WTC11 (cell line): ENCODE measurements around the gene SMC1B. TPM values are rescaled to one million over a fixed set of nuclear protein-coding genes. Genes with fewer than 3 reads are reported as not detected.

Source experiments
- ATAC-seq: fragments of 200-7000 bp; cut with Tn5 transposase; 2 replicates; pipeline ENCODE4 v1.10.0; 2021; ENCODE audit warnings: mild to moderate bottlenecking, moderate library complexity
- CTCF ChIA-PET: fragments of 300-600 bp; sonication (Branson Sonifier 250); formaldehyde crosslinking; loops from one replicate; lab custom pipeline; 2021; ENCODE audit warnings: antibody characterized with exemption; lab: Charles Lee
- POLR2A ChIA-PET: fragments of 350-600 bp; sonication (Branson Sonifier 250); formaldehyde crosslinking; loops from one replicate; lab custom pipeline; 2021; ENCODE audit warnings: antibody characterized with exemption; lab: Charles Lee
- DNase-seq: peaks from one replicate; pipeline ENCODE4 v3.0.0; 2021; ENCODE audit warnings: low spot score
- H3K27ac Mint-ChIP-seq: 2 replicates; pipeline ENCODE4 v1.8.0; 2021; ENCODE audit warnings: mixed read lengths
- H3K27me3 Mint-ChIP-seq: 2 replicates; pipeline ENCODE4 v1.8.0; 2021; ENCODE audit warnings: low read depth, mild to moderate bottlenecking, moderate library complexity, mixed read lengths
- H3K36me3 Mint-ChIP-seq: 2 replicates; pipeline ENCODE4 v1.8.0; 2021; ENCODE audit warnings: mixed read lengths
- H3K4me1 Mint-ChIP-seq: 2 replicates; pipeline ENCODE4 v1.8.0; 2022; ENCODE audit warnings: mixed read lengths
- H3K4me3 Mint-ChIP-seq: 2 replicates; pipeline ENCODE4 v1.8.0; 2021; ENCODE audit warnings: mild to moderate bottlenecking, moderate library complexity, mixed read lengths
- H3K9me3 Mint-ChIP-seq: 2 replicates; pipeline ENCODE4 v1.8.0; 2021; ENCODE audit warnings: mixed read lengths
- CREB1 ChIP-seq: sonication (generic); formaldehyde crosslinking; IDR thresholded peaks from 2 replicates; pipeline ENCODE4 v1.8.0; 2023; ENCODE audit warnings: mild to moderate bottlenecking, missing genetic modification reagents
- IRF1 ChIP-seq: sonication (generic); formaldehyde crosslinking; IDR thresholded peaks from 2 replicates; pipeline ENCODE4 v1.8.0; 2023; ENCODE audit warnings: missing genetic modification reagents
- NR3C1 ChIP-seq: sonication (generic); formaldehyde crosslinking; conservative IDR thresholded peaks from 2 replicates; pipeline ENCODE4 v1.8.1; 2023; ENCODE audit warnings: low read depth, mild to moderate bottlenecking, missing genetic modification reagents
- PRDM15 ChIP-seq: sonication (generic); formaldehyde crosslinking; IDR thresholded peaks from 2 replicates; pipeline ENCODE4 v1.8.0; 2022; ENCODE audit warnings: missing genetic modification reagents
- RELA ChIP-seq: sonication (generic); formaldehyde crosslinking; IDR thresholded peaks from 2 replicates; pipeline ENCODE4 v1.8.1; 2022; ENCODE audit warnings: missing genetic modification reagents, mild to moderate bottlenecking, borderline replicate concordance
- SOX15 ChIP-seq: fragments of 250-450 bp; sonication (Bioruptor Pico); IDR thresholded peaks from 2 replicates; pipeline ENCODE4 v1.9.0; 2021; ENCODE audit warnings: mild to moderate bottlenecking
- SP1 ChIP-seq: sonication (generic); formaldehyde crosslinking; conservative IDR thresholded peaks from 2 replicates; pipeline ENCODE4 v1.8.1; 2022; ENCODE audit warnings: missing genetic modification reagents
- TCF7 ChIP-seq: sonication (generic); formaldehyde crosslinking; IDR thresholded peaks from 2 replicates; pipeline ENCODE4 v1.8.0; 2022; ENCODE audit warnings: mild to moderate bottlenecking, low read depth, missing genetic modification reagents, moderate library complexity
- TEAD1 ChIP-seq: sonication (generic); formaldehyde crosslinking; IDR thresholded peaks from 2 replicates; pipeline ENCODE4 v1.8.0; 2022; ENCODE audit warnings: mild to moderate bottlenecking, missing genetic modification reagents
- ZBTB21 ChIP-seq: sonication (generic); formaldehyde crosslinking; IDR thresholded peaks from 2 replicates; pipeline ENCODE4 v1.8.1; 2023; ENCODE audit warnings: mild to moderate bottlenecking, missing genetic modification reagents, borderline replicate concordance
- ZNF232 ChIP-seq: sonication (generic); formaldehyde crosslinking; IDR thresholded peaks from 2 replicates; pipeline ENCODE4 v1.8.0; 2022; ENCODE audit warnings: mild to moderate bottlenecking, missing genetic modification reagents
- ZNF263 ChIP-seq: sonication (generic); formaldehyde crosslinking; IDR thresholded peaks from 2 replicates; pipeline ENCODE4 v1.8.1; 2022; ENCODE audit warnings: low read depth, mild to moderate bottlenecking, moderate library complexity, missing genetic modification reagents
- total RNA-seq: library from RNA; stranded (reverse); gene quantifications from 3 replicates; pipeline ENCODE4 v1.2.3, GENCODE V29; 2021
- TF ChIP-seq, protein P1 (sequence below): fragments of 250-450 bp; sonication (Bioruptor Pico); IDR thresholded peaks from 2 replicates; pipeline ENCODE4 v2.1.2; 2022; ENCODE audit warnings: mild to moderate bottlenecking, moderate library complexity
- TF ChIP-seq, protein P2 (sequence below): fragments of 250-450 bp; sonication (Bioruptor Pico); IDR thresholded peaks from 2 replicates; pipeline ENCODE4 v1.8.0; 2021; ENCODE audit warnings: mild to moderate bottlenecking
- TF ChIP-seq, protein P3 (sequence below): sonication (generic); formaldehyde crosslinking; IDR thresholded peaks from 2 replicates; pipeline ENCODE4 v1.8.1; 2022; ENCODE audit warnings: mild to moderate bottlenecking, moderate library complexity, missing genetic modification reagents
- TF ChIP-seq, protein P4 (sequence below): fragments of 250-450 bp; sonication (Bioruptor Pico); IDR thresholded peaks from 2 replicates; pipeline ENCODE4 v1.9.0; 2021; ENCODE audit warnings: moderate library complexity, mild to moderate bottlenecking, inconsistent platforms, borderline replicate concordance
- TF ChIP-seq, protein P5 (sequence below): fragments of 250-450 bp; sonication (Bioruptor Pico); IDR thresholded peaks from 2 replicates; pipeline ENCODE4 v1.9.0; 2021; ENCODE audit warnings: mild to moderate bottlenecking, borderline replicate concordance
- TF ChIP-seq, protein P6 (sequence below): sonication (generic); formaldehyde crosslinking; IDR thresholded peaks from 2 replicates; pipeline ENCODE4 v1.8.1; 2023; ENCODE audit warnings: mild to moderate bottlenecking, missing genetic modification reagents, moderate library complexity
- TF ChIP-seq, protein P7 (sequence below): sonication (generic); formaldehyde crosslinking; IDR thresholded peaks from 2 replicates; pipeline ENCODE4 v1.8.1; 2023; ENCODE audit warnings: mild to moderate bottlenecking, missing genetic modification reagents
- TF ChIP-seq, protein P8 (sequence below): sonication (generic); formaldehyde crosslinking; IDR thresholded peaks from 2 replicates; pipeline ENCODE4 v1.8.0; 2022; ENCODE audit warnings: mild to moderate bottlenecking, missing genetic modification reagents

SMC1B gene
- total RNA-seq, 1 experiment from 2014 or later: 0.07 TPM

GRCh38 chr22:45420539-45420938, 7.1 kb upstream of the SMC1B start (continued):
- no peak for TF ChIP-seq TEAD1
- TF ChIP-seq CREB1 (CRISPR knock-in tag): no peak

DNA sequence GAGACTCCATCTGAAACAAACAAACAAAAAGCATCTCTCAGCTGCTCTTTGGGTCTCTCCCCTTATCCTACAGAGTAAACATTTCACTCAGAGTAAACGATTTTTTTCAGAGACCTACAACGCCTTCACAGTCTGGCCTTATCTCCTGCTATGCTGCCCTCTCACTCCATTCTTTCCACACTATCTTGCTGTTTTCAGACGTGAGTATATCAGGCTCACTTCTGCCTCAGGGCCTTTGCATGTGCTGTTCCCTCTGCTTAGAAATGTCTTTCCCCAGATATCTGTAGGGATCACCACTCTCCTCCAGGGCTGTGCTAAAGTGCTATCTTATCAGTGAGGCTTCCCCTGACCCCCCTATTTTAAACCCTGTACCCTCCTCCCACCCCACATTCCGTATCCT, 6.6 kb upstream of the SMC1B start:
- Mint-ChIP-seq H3K4me3 (no peak overlapping the region), H3K27me3 (peaks cover 3% of the 10 kb centered on the region), H3K9me3 (peaks cover 8% of the 10 kb centered on the region), H3K36me3 (no peaks in the 10 kb centered on the region; the same call in 1 of the 2 replicates), H3K4me1 (peaks cover 4% of the 10 kb centered on the region), H3K27ac (no peak overlapping the region)
- DNase-seq: no peak
- ChIA-PET POLR2A (no interaction called here), CTCF (no interaction called here)
- no peak for ATAC-seq
- TF ChIP-seq, protein P1, sequence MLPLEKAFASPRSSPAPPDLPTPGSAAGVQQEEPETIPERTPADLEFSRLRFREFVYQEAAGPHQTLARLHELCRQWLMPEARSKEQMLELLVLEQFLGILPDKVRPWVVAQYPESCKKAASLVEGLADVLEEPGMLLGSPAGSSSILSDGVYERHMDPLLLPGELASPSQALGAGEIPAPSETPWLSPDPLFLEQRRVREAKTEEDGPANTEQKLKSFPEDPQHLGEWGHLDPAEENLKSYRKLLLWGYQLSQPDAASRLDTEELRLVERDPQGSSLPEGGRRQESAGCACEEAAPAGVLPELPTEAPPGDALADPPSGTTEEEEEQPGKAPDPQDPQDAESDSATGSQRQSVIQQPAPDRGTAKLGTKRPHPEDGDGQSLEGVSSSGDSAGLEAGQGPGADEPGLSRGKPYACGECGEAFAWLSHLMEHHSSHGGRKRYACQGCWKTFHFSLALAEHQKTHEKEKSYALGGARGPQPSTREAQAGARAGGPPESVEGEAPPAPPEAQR (CRISPR knock-in tag): no peak
- TF ChIP-seq, protein P2, sequence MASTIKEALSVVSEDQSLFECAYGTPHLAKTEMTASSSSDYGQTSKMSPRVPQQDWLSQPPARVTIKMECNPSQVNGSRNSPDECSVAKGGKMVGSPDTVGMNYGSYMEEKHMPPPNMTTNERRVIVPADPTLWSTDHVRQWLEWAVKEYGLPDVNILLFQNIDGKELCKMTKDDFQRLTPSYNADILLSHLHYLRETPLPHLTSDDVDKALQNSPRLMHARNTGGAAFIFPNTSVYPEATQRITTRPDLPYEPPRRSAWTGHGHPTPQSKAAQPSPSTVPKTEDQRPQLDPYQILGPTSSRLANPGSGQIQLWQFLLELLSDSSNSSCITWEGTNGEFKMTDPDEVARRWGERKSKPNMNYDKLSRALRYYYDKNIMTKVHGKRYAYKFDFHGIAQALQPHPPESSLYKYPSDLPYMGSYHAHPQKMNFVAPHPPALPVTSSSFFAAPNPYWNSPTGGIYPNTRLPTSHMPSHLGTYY (CRISPR knock-in tag): no peak
- TF ChIP-seq PRDM15 (CRISPR knock-in tag) (no peak), NR3C1 (CRISPR knock-in tag) (no peak), IRF1 (no peak), SP1 (CRISPR knock-in tag) (no peak), TCF7 (no peak), ZNF232 (no peak), RELA (CRISPR knock-in tag) (no peak), SOX15 (CRISPR knock-in tag) (no peak), ZNF263 (CRISPR knock-in tag) (no peak), ZBTB21 (CRISPR knock-in tag) (no peak)
- TF ChIP-seq, protein P3, sequence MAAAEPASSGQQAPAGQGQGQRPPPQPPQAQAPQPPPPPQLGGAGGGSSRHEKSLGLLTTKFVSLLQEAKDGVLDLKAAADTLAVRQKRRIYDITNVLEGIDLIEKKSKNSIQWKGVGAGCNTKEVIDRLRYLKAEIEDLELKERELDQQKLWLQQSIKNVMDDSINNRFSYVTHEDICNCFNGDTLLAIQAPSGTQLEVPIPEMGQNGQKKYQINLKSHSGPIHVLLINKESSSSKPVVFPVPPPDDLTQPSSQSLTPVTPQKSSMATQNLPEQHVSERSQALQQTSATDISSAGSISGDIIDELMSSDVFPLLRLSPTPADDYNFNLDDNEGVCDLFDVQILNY (CRISPR knock-in tag): no peak
- TF ChIP-seq, protein P4, sequence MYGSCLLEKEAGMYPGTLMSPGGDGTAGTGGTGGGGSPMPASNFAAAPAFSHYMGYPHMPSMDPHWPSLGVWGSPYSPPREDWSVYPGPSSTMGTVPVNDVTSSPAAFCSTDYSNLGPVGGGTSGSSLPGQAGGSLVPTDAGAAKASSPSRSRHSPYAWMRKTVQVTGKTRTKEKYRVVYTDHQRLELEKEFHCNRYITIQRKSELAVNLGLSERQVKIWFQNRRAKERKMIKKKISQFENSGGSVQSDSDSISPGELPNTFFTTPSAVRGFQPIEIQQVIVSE: no peak
- TF ChIP-seq, protein P5, sequence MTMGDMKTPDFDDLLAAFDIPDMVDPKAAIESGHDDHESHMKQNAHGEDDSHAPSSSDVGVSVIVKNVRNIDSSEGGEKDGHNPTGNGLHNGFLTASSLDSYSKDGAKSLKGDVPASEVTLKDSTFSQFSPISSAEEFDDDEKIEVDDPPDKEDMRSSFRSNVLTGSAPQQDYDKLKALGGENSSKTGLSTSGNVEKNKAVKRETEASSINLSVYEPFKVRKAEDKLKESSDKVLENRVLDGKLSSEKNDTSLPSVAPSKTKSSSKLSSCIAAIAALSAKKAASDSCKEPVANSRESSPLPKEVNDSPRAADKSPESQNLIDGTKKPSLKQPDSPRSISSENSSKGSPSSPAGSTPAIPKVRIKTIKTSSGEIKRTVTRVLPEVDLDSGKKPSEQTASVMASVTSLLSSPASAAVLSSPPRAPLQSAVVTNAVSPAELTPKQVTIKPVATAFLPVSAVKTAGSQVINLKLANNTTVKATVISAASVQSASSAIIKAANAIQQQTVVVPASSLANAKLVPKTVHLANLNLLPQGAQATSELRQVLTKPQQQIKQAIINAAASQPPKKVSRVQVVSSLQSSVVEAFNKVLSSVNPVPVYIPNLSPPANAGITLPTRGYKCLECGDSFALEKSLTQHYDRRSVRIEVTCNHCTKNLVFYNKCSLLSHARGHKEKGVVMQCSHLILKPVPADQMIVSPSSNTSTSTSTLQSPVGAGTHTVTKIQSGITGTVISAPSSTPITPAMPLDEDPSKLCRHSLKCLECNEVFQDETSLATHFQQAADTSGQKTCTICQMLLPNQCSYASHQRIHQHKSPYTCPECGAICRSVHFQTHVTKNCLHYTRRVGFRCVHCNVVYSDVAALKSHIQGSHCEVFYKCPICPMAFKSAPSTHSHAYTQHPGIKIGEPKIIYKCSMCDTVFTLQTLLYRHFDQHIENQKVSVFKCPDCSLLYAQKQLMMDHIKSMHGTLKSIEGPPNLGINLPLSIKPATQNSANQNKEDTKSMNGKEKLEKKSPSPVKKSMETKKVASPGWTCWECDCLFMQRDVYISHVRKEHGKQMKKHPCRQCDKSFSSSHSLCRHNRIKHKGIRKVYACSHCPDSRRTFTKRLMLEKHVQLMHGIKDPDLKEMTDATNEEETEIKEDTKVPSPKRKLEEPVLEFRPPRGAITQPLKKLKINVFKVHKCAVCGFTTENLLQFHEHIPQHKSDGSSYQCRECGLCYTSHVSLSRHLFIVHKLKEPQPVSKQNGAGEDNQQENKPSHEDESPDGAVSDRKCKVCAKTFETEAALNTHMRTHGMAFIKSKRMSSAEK (CRISPR knock-in tag): no peak
- TF ChIP-seq, protein P6, sequence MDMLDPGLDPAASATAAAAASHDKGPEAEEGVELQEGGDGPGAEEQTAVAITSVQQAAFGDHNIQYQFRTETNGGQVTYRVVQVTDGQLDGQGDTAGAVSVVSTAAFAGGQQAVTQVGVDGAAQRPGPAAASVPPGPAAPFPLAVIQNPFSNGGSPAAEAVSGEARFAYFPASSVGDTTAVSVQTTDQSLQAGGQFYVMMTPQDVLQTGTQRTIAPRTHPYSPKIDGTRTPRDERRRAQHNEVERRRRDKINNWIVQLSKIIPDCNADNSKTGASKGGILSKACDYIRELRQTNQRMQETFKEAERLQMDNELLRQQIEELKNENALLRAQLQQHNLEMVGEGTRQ: no peak
- TF ChIP-seq, protein P7, sequence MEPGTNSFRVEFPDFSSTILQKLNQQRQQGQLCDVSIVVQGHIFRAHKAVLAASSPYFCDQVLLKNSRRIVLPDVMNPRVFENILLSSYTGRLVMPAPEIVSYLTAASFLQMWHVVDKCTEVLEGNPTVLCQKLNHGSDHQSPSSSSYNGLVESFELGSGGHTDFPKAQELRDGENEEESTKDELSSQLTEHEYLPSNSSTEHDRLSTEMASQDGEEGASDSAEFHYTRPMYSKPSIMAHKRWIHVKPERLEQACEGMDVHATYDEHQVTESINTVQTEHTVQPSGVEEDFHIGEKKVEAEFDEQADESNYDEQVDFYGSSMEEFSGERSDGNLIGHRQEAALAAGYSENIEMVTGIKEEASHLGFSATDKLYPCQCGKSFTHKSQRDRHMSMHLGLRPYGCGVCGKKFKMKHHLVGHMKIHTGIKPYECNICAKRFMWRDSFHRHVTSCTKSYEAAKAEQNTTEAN (CRISPR knock-in tag): no peak
- TF ChIP-seq, protein P8, sequence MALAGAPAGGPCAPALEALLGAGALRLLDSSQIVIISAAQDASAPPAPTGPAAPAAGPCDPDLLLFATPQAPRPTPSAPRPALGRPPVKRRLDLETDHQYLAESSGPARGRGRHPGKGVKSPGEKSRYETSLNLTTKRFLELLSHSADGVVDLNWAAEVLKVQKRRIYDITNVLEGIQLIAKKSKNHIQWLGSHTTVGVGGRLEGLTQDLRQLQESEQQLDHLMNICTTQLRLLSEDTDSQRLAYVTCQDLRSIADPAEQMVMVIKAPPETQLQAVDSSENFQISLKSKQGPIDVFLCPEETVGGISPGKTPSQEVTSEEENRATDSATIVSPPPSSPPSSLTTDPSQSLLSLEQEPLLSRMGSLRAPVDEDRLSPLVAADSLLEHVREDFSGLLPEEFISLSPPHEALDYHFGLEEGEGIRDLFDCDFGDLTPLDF: no peak
